ENCODE measurements around the gene EZR.
A peak's percentile ranks its signal among the peaks of the same experiment; 100 is the strongest.

Gene EZR

GRCh38 chr6:158766621-158767455 is 52.3 kb downstream of the EZR start:
- no peak for DNase-seq (ENCODE audit: low spot score)
- H3K27ac Mint-ChIP-seq = peak overlapping the region; percentile 17
- H3K4me3 Mint-ChIP-seq = no peak overlapping the region
- H3K4me1 Mint-ChIP-seq (ENCODE audit: low read depth) = peaks cover 9% of the 10 kb centered on the region
- no peaks in the 10 kb centered on the region for H3K9me3 Mint-ChIP-seq
- peaks cover 86% of the 10 kb centered on the region for H3K36me3 Mint-ChIP-seq (ENCODE audit: low read depth)
- no peaks in the 10 kb centered on the region for H3K27me3 Mint-ChIP-seq (ENCODE audit: low read depth)

GRCh38 chr6:158765499-158766068 is 53.6 kb downstream of the EZR start:
- Mint-ChIP-seq H3K27ac (no peak overlapping the region), H3K27me3 (ENCODE audit: low read depth) (no peaks in the 10 kb centered on the region), H3K36me3 (ENCODE audit: low read depth) (peaks cover 79% of the 10 kb centered on the region), H3K4me1 (ENCODE audit: low read depth) (peaks cover under 1% of the 10 kb centered on the region), H3K4me3 (no peak overlapping the region), H3K9me3 (no peaks in the 10 kb centered on the region)
- DNase-seq (ENCODE audit: low spot score) = no peak

GRCh38 chr6:158764926-158765325 is 54.2 kb downstream of the EZR start:
- Mint-ChIP-seq H3K27ac (no peak overlapping the region), H3K36me3 (ENCODE audit: low read depth) (peaks cover 73% of the 10 kb centered on the region)

GRCh38 chr6:158764183-158764849 is 54.9 kb downstream of the EZR start:
- H3K27ac Mint-ChIP-seq = peak overlapping the region; percentile 41
- no peaks in the 10 kb centered on the region for H3K9me3 Mint-ChIP-seq
- peaks cover 68% of the 10 kb centered on the region for H3K36me3 Mint-ChIP-seq (ENCODE audit: low read depth)
- H3K4me3 Mint-ChIP-seq = no peak overlapping the region
- H3K4me1 Mint-ChIP-seq (ENCODE audit: low read depth) = no peaks in the 10 kb centered on the region
- no peaks in the 10 kb centered on the region for H3K27me3 Mint-ChIP-seq (ENCODE audit: low read depth)
- no peak for DNase-seq (ENCODE audit: low spot score)

More at GRCh38 chr6:158764926-158765325, 54.2 kb downstream of the EZR start:
- no peaks in the 10 kb centered on the region for H3K27me3 Mint-ChIP-seq (ENCODE audit: low read depth)
- no peaks in the 10 kb centered on the region for H3K9me3 Mint-ChIP-seq
- H3K4me1 Mint-ChIP-seq (ENCODE audit: low read depth) = no peaks in the 10 kb centered on the region
- DNase-seq (ENCODE audit: low spot score) = no peak
- H3K4me3 Mint-ChIP-seq = no peak overlapping the region

GRCh38 chr6:158763434-158764182 is 55.6 kb downstream of the EZR start:
- Mint-ChIP-seq H3K27ac (peak overlapping the region; percentile 41), H3K36me3 (ENCODE audit: low read depth) (peaks cover 68% of the 10 kb centered on the region), H3K4me3 (no peak overlapping the region), H3K4me1 (ENCODE audit: low read depth) (no peaks in the 10 kb centered on the region), H3K27me3 (ENCODE audit: low read depth) (no peaks in the 10 kb centered on the region), H3K9me3 (no peaks in the 10 kb centered on the region)
- DNase-seq (ENCODE audit: low spot score) = no peak

- Mint-ChIP-seq H3K27ac (no peak overlapping the region), H3K4me1 (ENCODE audit: low read depth) (no peaks in the 10 kb centered on the region), H3K4me3 (no peak overlapping the region), H3K36me3 (ENCODE audit: low read depth) (peaks cover 66% of the 10 kb centered on the region), H3K9me3 (no peaks in the 10 kb centered on the region), H3K27me3 (ENCODE audit: low read depth) (no peaks in the 10 kb centered on the region)
- DNase-seq (ENCODE audit: low spot score) = no peak
These were observed 56.3 kb downstream of the EZR start for GRCh38 chr6:158762787-158763433.

- H3K4me1 Mint-ChIP-seq (ENCODE audit: low read depth) = no peaks in the 10 kb centered on the region
- H3K27ac Mint-ChIP-seq = no peak overlapping the region
- no peak for DNase-seq (ENCODE audit: low spot score)
- H3K9me3 Mint-ChIP-seq = no peaks in the 10 kb centered on the region
- H3K27me3 Mint-ChIP-seq (ENCODE audit: low read depth) = no peaks in the 10 kb centered on the region
- peaks cover 62% of the 10 kb centered on the region for H3K36me3 Mint-ChIP-seq (ENCODE audit: low read depth)
- H3K4me3 Mint-ChIP-seq = no peak overlapping the region
These were observed 57.4 kb downstream of the EZR start for GRCh38 chr6:158761746-158762145.

- no peaks in the 10 kb centered on the region for H3K27me3 Mint-ChIP-seq (ENCODE audit: low read depth)
- H3K4me1 Mint-ChIP-seq (ENCODE audit: low read depth) = no peaks in the 10 kb centered on the region
- no peak for DNase-seq (ENCODE audit: low spot score)
- no peak overlapping the region for H3K27ac Mint-ChIP-seq
- no peak overlapping the region for H3K4me3 Mint-ChIP-seq
- no peaks in the 10 kb centered on the region for H3K9me3 Mint-ChIP-seq
- H3K36me3 Mint-ChIP-seq (ENCODE audit: low read depth) = peaks cover 55% of the 10 kb centered on the region
These were observed 58.4 kb downstream of the EZR start for GRCh38 chr6:158760618-158761250.

- Mint-ChIP-seq H3K4me1 (ENCODE audit: low read depth) (no peaks in the 10 kb centered on the region), H3K9me3 (no peaks in the 10 kb centered on the region), H3K27me3 (ENCODE audit: low read depth) (no peaks in the 10 kb centered on the region), H3K36me3 (ENCODE audit: low read depth) (peaks cover 51% of the 10 kb centered on the region), H3K27ac (no peak overlapping the region), H3K4me3 (no peak overlapping the region)
- DNase-seq (ENCODE audit: low spot score) = no peak
These were observed 59.1 kb downstream of the EZR start for GRCh38 chr6:158759966-158760617.

GRCh38 chr6:158758941-158759479 is 60.2 kb downstream of the EZR start:
- Mint-ChIP-seq H3K4me1 (ENCODE audit: low read depth) (no peaks in the 10 kb centered on the region), H3K4me3 (no peak overlapping the region), H3K27me3 (ENCODE audit: low read depth) (no peaks in the 10 kb centered on the region), H3K27ac (no peak overlapping the region), H3K9me3 (no peaks in the 10 kb centered on the region), H3K36me3 (ENCODE audit: low read depth) (peaks cover 46% of the 10 kb centered on the region)
- no peak for DNase-seq (ENCODE audit: low spot score)

- H3K36me3 Mint-ChIP-seq (ENCODE audit: low read depth) = peaks cover 42% of the 10 kb centered on the region
- no peaks in the 10 kb centered on the region for H3K27me3 Mint-ChIP-seq (ENCODE audit: low read depth)
- no peak for DNase-seq (ENCODE audit: low spot score)
These were observed 60.7 kb downstream of the EZR start for GRCh38 chr6:158758451-158758860.

GRCh38 chr6:158757753-158758090 is 61.4 kb downstream of the EZR start:
- no peaks in the 10 kb centered on the region for H3K9me3 Mint-ChIP-seq
- DNase-seq (ENCODE audit: low spot score) = no peak
- H3K4me1 Mint-ChIP-seq (ENCODE audit: low read depth) = no peaks in the 10 kb centered on the region
- no peaks in the 10 kb centered on the region for H3K27me3 Mint-ChIP-seq (ENCODE audit: low read depth)
- H3K4me3 Mint-ChIP-seq = no peak overlapping the region
- H3K27ac Mint-ChIP-seq = peak overlapping the region; percentile 56
- peaks cover 38% of the 10 kb centered on the region for H3K36me3 Mint-ChIP-seq (ENCODE audit: low read depth)

More at GRCh38 chr6:158758451-158758860, 60.7 kb downstream of the EZR start:
- H3K4me3 Mint-ChIP-seq = no peak overlapping the region
- no peaks in the 10 kb centered on the region for H3K9me3 Mint-ChIP-seq
- peak overlapping the region; percentile 36 for H3K27ac Mint-ChIP-seq
- H3K4me1 Mint-ChIP-seq (ENCODE audit: low read depth) = no peaks in the 10 kb centered on the region

Data from T-helper 2 cell treated with Interferon-gamma antibody and Interleukin-4, amounts not matched to agents 5 μg/mL and 100 μg/mL, for 36 hours (primary cell).